ENCODE measurements around the gene TOMM5.
A peak's percentile ranks its signal among the peaks of the same experiment; 100 is the strongest.

The TOMM5 gene

DNA sequence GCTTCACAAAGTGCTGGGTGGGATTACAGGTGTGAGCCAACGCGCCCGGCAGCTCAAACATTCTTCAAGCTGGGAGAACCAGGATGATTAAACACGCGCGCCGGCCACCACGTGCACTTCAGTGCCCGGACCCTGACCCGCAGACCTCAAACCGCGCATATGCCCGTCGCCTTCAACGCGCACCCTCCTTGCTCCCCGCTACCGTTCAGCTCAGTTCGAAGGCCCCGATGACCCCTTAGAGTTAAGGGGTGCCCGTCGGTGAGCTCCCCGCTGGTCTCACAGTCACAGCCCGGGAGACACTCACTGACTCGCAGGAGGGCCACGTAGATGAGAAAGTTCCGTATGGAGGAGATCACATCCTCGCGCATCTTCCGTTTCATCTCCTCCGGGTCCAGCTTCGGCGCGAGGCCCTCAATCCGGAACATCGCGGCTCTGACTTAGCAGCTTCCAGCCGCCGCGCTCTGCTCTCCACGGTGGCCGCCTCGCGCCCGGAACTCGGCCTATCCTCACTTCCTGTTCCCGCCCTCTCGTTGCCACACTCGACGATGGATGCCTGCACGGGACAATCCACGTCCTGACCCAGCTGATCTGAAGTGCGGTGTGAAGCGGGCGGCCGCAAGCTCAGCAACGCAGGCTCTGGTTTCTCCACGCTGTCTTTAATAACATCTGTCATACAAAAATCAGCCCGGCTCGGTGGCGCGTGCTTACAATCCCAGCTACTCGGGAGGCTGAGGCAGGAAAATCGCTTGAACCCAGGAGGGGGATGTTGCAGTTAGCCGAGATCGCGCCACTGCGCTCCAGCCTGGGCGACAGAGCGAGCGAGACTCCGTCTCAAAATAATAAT lies at the start of gene TOMM5:
TSS of gene TOMM5 (minus strand) at position 490 of the 844 bp plus-strand sequence. CDS start at position 425, 65 bp downstream.
- H3K27me3 Mint-ChIP-seq, result peaks cover 4% of the 10 kb centered on the region
- peak within 1 kb of the TSS; percentile 93 for H3K4me3 Mint-ChIP-seq
- H3K36me3 Mint-ChIP-seq, result peaks cover 13% of the 10 kb centered on the region
- peak; percentile 95 for DNase-seq
- H3K27ac Mint-ChIP-seq, result peak within 1 kb of the TSS; percentile 95
- CTCF ChIA-PET, result interaction anchor here (0.9 to 6.0 kb wide), 4 partner anchors 9 to 597 kb away, joined by 3 to 36 read pairs (median 4); partner anchors contain the start of gene FBXO10
- no peaks in the 10 kb centered on the region for H3K9me3 Mint-ChIP-seq
- H3K4me1 Mint-ChIP-seq, result peaks cover 42% of the 10 kb centered on the region

DNA sequence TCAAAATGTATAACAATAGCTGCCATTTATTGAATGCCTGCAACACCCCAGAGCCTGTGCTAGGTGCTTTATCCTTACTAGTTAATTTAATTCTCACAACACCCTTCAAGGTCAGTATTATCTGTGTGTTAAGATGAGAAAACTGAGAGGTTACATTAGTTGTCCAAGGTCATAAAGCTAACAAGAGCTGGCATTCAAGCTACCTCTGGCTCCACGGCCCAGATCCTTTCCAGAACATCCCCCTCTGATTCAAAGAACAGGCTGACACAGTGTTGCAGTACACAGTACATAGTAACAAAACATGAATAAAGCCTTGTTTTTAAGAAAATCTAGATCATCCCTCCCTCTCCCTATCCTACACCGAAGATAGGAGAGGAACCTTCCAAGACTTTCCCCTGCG lies 48.9 kb upstream of the TOMM5 start:
- CTCF ChIA-PET, result no interaction called here
- H3K4me3 Mint-ChIP-seq, result no peak overlapping the region

DNA sequence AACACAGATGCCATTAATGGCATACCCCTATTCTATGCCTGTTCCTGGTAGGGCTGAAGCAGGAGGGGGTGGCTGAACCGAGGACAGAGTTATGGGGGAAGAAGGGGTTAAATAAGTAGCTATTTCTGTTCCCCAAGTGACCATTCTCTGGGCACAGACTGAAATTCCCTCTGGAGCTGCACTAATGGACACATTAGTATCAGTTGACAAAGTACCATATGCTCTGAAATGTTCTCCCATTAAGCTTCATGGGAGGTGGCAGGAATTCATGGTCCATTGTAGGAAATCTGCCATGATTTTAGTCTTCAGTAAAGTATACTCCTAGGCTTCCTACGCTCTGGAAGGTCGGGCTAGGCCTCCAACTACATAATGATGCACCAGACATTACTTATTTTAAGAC lies 47.8 kb upstream of the TOMM5 start:
- H3K4me1 Mint-ChIP-seq, result no peaks in the 10 kb centered on the region
- H3K9me3 Mint-ChIP-seq, result no peaks in the 10 kb centered on the region
- no peak overlapping the region for H3K4me3 Mint-ChIP-seq
- no peaks in the 10 kb centered on the region for H3K36me3 Mint-ChIP-seq
- peaks cover 40% of the 10 kb centered on the region for H3K27me3 Mint-ChIP-seq
- no peak overlapping the region for H3K27ac Mint-ChIP-seq
- CTCF ChIA-PET, result no interaction called here
- DNase-seq, result no peak

More for the DNA sequence above, 48.9 kb upstream of the TOMM5 start:
- H3K27me3 Mint-ChIP-seq, result peaks cover 34% of the 10 kb centered on the region
- H3K36me3 Mint-ChIP-seq, result no peaks in the 10 kb centered on the region
- no peaks in the 10 kb centered on the region for H3K9me3 Mint-ChIP-seq
- H3K4me1 Mint-ChIP-seq, result no peaks in the 10 kb centered on the region
- DNase-seq, result no peak
- H3K27ac Mint-ChIP-seq, result no peak overlapping the region

DNA sequence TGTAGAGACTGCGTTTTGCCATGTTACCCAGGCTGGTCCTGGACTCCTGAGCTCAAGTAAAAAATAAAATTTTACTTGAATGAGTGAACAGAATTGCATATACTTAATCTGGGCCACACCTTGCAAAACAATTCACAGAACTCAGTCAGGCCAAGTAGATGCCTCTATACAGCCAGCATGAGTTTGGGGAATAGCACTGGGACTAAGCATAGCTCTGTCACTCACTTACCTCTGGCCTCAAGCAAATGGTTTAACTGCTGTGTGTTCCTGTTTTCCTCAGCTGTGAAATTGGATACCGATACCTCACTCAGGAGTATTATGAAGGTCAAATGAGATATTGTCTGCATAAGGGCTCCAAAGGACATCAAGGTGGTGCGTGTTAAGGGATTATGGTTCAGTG lies 47.4 kb upstream of the TOMM5 start:
- Mint-ChIP-seq H3K9me3 (no peaks in the 10 kb centered on the region), H3K36me3 (no peaks in the 10 kb centered on the region), H3K4me1 (no peaks in the 10 kb centered on the region), H3K27ac (no peak overlapping the region), H3K27me3 (peaks cover 38% of the 10 kb centered on the region), H3K4me3 (no peak overlapping the region)
- CTCF ChIA-PET, result no interaction called here
- DNase-seq, result no peak

DNA sequence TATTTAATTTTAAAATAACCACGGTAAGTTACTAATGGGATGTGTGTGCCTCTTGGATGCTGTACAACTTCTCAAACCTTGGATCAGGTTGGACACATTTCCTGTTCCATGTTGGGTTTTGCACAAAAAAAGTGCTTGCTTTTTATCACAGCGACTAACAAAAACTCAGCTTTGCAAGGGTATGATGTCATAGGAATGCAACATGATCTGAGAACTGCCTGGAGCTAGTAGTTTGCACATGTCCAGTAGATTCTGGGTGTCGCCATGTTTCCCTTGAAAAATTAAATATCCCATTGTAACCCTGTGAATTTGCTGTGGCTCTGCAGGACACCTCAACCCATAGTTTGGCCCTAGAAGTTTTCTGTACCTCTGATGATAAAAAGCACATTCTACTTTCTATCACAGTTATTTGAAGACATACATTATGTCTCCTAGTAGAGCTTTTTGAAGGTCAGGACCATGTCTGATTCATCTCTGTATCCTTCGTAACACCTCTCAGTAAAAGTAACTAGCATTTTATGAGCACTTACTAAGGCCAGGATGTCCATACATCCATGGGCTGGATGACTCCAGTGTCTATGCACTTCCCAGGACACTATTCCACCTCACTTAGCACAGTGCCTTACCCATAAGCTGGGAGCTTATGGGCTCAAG lies 46.8 kb upstream of the TOMM5 start:
- peaks cover 35% of the 10 kb centered on the region for H3K27me3 Mint-ChIP-seq
- H3K27ac Mint-ChIP-seq, result no peak overlapping the region
- CTCF ChIA-PET, result no interaction called here
- H3K4me3 Mint-ChIP-seq, result no peak overlapping the region
- no peaks in the 10 kb centered on the region for H3K4me1 Mint-ChIP-seq
- no peak for DNase-seq
- no peaks in the 10 kb centered on the region for H3K36me3 Mint-ChIP-seq
- no peaks in the 10 kb centered on the region for H3K9me3 Mint-ChIP-seq

DNA sequence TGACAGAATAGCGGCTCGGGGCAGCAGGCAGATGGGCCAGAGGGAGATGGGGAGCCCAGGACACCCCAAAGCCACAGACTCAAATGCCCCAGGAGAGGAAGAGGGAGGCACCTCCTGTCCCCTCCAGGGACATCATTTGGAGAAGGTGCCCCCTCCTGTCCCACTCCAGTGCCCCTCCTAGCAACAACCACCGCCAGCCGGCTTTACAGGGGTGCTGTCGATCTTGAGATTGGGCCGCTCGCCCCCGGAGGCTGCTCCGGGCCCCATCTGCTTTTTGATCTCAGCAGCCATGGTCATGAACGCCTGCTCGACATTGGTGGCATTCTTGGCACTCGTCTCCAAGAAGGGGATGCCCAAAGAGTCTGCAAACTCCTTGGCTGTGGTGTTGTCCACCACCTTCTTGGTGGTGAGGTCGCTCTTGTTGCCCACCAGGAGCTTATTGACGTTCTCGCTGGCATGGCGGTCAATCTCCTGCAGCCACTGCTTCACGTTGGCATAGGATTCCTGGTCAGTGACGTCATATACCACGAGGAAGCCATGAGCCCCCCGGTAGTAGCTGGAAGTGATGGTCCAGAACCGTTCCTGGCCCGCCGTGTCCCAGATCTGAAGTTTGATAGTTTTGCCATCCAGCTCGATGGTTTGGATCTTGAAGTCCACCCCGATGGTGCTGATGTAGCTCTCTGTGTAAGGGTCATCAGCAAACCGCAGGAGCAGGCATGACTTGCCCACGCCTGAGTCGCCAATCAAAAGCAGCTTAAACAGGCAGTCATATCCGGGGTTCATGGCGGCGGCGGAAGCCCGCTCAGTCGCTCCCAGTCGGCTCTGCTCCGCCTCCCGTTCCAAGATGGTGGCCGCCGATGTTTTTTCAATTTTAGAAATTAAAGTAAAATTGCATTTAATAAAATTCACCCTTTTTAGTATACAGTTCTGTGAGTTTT lies 44.4 kb upstream of the TOMM5 start:
- Mint-ChIP-seq H3K4me1 (no peaks in the 10 kb centered on the region), H3K27me3 (peaks cover 20% of the 10 kb centered on the region), H3K9me3 (no peaks in the 10 kb centered on the region), H3K27ac (no peak overlapping the region), H3K4me3 (no peak overlapping the region), H3K36me3 (no peaks in the 10 kb centered on the region)
- no peak for DNase-seq
- CTCF ChIA-PET, result no interaction called here

DNA sequence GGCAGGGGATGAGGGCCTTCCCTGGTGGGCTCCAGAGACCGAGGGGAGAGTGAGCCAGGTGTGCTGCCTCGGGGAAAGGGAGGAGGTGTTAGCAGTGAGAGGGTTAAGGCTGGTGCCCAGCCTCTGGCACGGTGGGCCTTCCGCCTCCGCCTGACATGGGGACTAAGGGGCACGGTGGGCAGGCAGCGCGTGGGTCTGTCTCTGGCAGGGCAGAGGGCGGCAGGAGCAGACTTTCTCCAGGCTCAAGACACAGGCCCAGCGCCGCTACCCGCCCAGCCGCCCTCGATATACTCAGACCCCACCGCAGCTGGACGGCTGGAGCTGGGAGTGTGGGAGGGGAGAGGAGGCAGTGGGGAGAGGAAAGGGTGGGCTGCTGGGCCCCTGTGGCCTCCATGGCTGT lies 43.4 kb upstream of the TOMM5 start:
- Mint-ChIP-seq H3K27me3 (peaks cover 20% of the 10 kb centered on the region), H3K27ac (no peak overlapping the region), H3K36me3 (no peaks in the 10 kb centered on the region), H3K4me3 (no peak overlapping the region), H3K9me3 (no peaks in the 10 kb centered on the region), H3K4me1 (no peaks in the 10 kb centered on the region)
- CTCF ChIA-PET, result no interaction called here
- DNase-seq, result no peak

DNA sequence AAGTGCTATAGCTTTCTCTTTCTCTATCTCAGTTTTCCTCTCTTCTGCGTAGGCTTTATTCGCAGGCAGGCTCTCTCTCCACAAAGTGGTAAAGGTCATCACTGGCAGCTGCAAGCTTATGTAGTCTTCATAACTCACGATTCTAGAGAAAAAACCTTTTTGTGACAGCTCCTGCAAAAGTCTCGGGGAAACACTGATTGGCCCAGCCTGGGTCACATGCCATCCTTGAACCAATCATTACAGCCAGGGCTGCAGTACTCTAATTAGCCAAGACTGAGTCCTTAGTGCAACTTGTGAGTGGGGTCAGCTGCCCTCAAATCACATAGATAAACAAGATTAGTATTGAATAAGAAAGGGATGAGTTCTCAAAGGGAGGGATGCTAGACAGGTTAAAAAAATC lies 40.1 kb upstream of the TOMM5 start:
- peaks cover 16% of the 10 kb centered on the region for H3K27me3 Mint-ChIP-seq
- CTCF ChIA-PET, result no interaction called here
- H3K4me3 Mint-ChIP-seq, result no peak overlapping the region
- H3K27ac Mint-ChIP-seq, result no peak overlapping the region
- no peak for DNase-seq
- H3K4me1 Mint-ChIP-seq, result no peaks in the 10 kb centered on the region
- no peaks in the 10 kb centered on the region for H3K36me3 Mint-ChIP-seq
- H3K9me3 Mint-ChIP-seq, result no peaks in the 10 kb centered on the region

DNA sequence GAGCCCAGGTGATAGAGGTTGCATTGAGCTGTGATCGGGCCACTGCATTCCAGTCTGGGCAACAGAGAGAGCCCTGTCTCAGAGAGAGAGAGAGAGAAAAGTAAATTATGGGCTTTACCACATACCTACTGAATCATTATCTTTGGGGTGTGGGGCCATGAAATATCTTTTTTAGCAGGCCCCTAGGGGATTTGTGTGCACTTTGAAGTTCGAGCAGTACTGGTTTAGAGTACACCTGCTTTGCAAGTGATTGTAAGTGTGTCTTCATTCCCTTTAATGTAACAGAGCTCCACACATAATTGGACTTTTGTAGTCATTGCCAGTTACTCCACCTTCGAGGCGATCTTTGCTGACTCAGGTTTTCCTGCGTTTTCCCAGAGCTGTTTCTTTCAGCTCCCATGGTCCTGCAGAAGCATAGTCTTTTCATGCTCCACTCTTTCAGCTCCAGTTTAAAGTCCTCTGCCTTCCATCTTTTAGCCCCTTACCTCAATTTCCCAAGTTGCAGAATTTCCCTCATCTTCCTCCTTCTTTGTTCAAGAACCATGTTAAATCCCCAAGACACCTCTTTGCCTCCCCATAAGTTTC lies 34.4 kb upstream of the TOMM5 start:
- CTCF ChIA-PET, result no interaction called here

DNA sequence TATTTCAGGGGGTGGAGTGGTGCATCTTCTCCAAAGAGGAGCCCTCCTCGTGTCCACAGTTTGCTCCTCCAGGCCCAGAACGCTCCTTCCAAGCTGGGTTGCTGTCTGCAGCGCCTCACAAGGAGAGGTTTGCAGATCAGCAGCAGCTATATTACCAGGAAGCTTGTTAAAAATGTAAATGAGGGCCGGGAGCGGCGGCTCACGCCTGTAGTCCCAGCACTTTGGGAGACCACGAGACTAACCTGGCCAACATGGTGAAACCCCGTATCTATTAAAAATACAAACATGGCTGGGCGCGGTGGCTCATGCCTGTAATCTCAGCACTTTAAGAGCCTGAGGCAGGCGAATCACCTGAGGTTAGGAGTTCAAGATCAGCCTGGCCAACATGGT lies 33.4 kb upstream of the TOMM5 start:
- no peak overlapping the region for H3K4me3 Mint-ChIP-seq
- CTCF ChIA-PET, result interaction anchor here (0.8 kb wide), 1 partner anchor 751 kb away, joined by 3 read pairs; no protein-coding TSS in a partner anchor
- no peaks in the 10 kb centered on the region for H3K9me3 Mint-ChIP-seq
- no peak overlapping the region for H3K27ac Mint-ChIP-seq
- peaks cover 4% of the 10 kb centered on the region for H3K27me3 Mint-ChIP-seq
- no peaks in the 10 kb centered on the region for H3K36me3 Mint-ChIP-seq
- no peak for DNase-seq
- H3K4me1 Mint-ChIP-seq, result no peaks in the 10 kb centered on the region

More for the DNA sequence above, 34.4 kb upstream of the TOMM5 start:
- H3K4me1 Mint-ChIP-seq, result no peaks in the 10 kb centered on the region
- no peak overlapping the region for H3K27ac Mint-ChIP-seq
- H3K4me3 Mint-ChIP-seq, result no peak overlapping the region
- no peaks in the 10 kb centered on the region for H3K9me3 Mint-ChIP-seq
- peaks cover 4% of the 10 kb centered on the region for H3K27me3 Mint-ChIP-seq
- no peak for DNase-seq
- H3K36me3 Mint-ChIP-seq, result no peaks in the 10 kb centered on the region

DNA sequence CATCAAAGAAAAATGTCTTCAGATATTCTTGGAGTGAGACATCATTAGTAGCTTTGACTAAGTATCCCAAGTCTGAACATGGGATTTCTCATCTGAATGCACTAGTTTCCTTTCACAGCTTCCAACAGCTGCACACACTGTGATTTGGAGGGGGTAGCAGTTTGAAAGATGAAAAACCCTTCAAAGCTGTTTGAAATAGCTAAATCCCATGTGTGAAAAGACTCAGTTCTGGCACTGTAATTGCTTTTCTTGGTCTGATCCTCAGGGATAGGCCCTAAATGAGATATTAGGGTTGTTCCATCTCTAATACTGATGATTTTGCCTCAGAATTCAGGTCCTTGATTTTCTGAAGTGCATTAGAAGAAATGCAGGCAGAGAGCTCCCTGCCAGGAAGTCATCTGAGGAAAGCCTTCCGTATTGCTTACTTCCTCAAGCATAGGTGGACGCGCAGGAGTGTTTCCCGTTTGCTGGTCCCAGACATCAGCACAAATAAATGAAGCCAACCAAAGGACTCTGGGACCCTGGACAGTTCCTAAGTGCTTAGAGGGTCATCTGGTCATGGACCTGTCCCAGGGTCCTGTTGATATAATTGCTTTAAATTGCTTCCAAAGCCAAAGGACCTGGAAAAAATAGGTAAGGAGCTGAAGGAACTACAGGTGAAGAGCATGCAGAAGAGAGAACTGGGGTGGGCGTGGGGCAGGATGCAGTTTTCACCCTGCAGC lies 32.8 kb upstream of the TOMM5 start:
- Mint-ChIP-seq H3K27me3 (peaks cover 4% of the 10 kb centered on the region), H3K36me3 (no peaks in the 10 kb centered on the region), H3K9me3 (no peaks in the 10 kb centered on the region), H3K4me3 (no peak overlapping the region), H3K4me1 (no peaks in the 10 kb centered on the region), H3K27ac (no peak overlapping the region)
- CTCF ChIA-PET, result interaction anchor here (0.8 kb wide), 1 partner anchor 750 kb away, joined by 3 read pairs; no protein-coding TSS in a partner anchor
- DNase-seq, result no peak

DNA sequence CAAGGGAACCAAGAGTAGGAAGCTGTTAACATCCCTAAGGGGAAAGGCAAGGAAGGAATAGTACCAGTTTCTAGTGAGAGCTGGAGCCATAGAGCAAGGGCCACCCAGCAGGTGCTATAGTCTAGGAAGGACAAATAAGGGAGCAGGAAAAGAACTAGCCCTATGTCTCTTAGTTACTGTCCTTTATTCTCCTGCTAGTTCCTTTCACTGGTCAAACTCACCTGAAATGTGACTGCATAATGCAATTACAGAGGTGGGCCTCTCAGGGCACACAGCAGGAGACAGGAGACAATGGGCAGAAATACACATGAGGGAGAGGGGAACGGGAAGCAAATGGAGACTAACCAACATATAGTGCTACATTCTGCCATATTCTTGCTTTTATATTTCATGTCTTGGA lies 31.7 kb upstream of the TOMM5 start:
- H3K4me3 Mint-ChIP-seq, result no peak overlapping the region
- CTCF ChIA-PET, result no interaction called here
- no peak for DNase-seq
- no peaks in the 10 kb centered on the region for H3K9me3 Mint-ChIP-seq
- H3K4me1 Mint-ChIP-seq, result no peaks in the 10 kb centered on the region
- H3K27ac Mint-ChIP-seq, result no peak overlapping the region
- no peaks in the 10 kb centered on the region for H3K36me3 Mint-ChIP-seq
- H3K27me3 Mint-ChIP-seq, result peaks cover 4% of the 10 kb centered on the region

DNA sequence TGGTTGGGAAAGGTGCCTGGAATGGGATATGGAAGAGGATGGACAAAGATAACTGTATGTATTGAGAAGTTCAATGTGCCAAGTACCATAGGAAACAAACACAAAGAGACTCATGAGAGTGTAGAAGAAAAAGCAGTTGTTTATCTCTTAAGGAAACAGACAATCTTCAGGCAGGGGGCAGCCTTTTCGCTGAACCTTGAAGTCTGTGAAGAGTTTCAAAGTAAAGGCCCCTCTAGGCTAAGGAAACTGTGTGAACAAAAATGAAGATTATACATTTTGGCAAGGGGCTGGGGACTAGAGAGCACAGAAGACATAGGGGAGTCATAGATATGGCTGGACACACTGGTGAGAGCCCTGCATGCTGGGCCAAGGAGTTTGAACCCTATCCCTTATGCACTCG lies 30.9 kb upstream of the TOMM5 start:
- Mint-ChIP-seq H3K27me3 (peaks cover 8% of the 10 kb centered on the region), H3K4me3 (no peak overlapping the region), H3K36me3 (no peaks in the 10 kb centered on the region), H3K4me1 (no peaks in the 10 kb centered on the region), H3K27ac (no peak overlapping the region), H3K9me3 (no peaks in the 10 kb centered on the region)
- CTCF ChIA-PET, result no interaction called here
- DNase-seq, result no peak

All from activated naive CD4-positive, alpha-beta T cell treated with anti-CD3 and anti-CD28 coated beads, Interleukin-2, amount 10 ng/mL, durations not matched to agents 7 days and 5 days (primary cell).